CD4-positive, alpha-beta T cell treated with Interleukin-17A for 1 hour (primary cell): ENCODE results near the gene TMEM106A.
"Not testable (repeated sequence)": the region's sequence is repeated elsewhere in the genome, so short reads cannot be mapped to it uniquely, and the experiment has no call there.

ENCODE experiments used
- DNase-seq: peaks from one replicate; pipeline ENCODE4 v3.0.0-alpha.2; 2020

TMEM106A gene

DNA sequence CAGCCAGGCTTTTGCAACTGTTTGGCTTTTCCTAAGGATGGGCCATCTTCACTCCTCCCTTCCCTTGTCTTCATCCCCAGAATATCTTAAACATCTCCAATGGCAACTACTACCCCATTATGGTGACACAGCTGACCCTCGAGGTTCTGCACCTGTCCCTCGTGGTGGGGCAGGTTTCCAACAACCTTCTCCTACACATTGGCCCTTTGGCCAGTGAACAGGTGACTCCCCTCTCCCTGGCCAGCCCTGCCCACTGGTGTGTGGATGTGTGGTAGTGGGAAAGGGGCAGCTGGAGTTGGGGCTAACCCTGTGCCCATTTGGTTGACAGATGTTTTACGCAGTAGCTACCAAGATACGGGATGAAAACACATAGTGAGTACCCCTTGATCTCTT, 4.7 kb downstream of the TMEM106A start:
- no peak for DNase-seq

GRCh38 chr17:43216762-43217613, 5.3 kb downstream of the TMEM106A start:
- no peak for DNase-seq

DNA sequence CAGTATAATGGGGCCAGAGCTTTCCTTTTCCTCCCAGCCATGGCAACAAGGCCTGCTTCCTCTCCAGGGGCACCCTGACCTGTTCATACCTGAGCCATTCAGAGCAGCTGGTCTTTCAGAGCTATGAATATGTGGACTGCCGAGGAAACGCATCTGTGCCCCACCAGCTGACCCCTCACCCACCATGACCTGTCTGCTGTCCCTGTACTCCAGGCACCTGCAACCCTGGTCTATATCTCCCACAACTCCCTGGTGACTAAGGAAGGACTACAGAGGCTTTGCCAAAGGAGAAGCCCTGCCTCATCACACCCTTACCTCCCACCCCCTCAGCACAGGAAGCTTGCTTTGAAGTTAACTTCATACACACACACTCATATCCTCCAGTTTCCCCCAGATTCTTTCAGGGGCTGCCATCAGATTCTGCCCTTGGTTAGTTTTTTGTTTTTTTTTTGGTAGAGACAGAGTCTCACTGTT, 6.0 kb downstream of the TMEM106A start:
- DNase-seq = no peak

DNA sequence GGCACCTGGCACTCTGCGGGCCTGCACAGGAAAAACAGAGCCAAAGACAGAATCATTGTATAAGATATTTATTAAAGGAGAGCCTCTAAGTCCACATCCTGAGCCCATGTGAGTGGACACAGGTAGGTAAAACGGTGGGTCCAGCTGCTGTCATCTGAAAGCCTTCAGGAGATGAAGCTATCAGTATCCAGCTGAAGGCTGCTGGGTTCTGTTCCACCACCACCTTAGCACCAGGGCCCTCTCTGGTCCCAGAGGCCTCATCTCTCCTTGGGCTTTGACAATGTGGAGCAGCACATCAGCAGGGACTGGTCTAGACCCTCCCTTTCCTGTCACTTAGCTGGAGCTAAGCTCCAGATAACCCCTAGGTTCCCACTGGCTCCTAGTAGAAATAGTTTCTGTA, 7.3 kb downstream of the TMEM106A start:
- DNase-seq = no peak

DNA sequence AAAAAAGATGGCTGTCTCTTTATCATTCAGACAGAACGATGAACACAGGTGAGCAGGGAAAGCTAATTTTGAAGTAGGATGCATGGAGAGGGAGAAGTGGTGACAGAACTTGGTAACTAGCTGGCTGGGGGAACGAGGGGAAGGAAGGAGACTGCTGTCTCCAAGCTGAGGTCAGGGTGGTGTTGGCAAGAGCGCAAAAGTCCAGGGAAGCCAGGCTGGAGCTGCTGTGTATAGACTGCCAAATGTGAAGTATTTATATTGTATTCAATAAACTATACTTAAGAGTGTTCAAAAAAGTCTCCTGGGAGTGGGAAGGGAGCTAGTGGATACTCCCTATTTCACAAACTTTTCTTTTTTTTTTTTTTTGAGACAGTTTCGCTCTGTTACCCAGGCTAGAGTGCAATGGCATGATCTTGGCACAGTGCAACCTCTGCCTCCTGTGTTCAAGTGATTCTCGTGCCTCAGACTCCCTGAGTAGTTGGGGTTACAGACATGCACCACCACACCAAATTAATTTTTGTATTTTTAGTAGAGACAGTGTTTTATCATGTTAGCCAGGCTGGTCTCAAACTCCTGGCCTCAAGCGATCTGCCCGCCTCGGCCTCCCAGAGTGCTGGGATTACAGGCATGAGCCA, 8.2 kb downstream of the TMEM106A start:
- no peak for DNase-seq

DNA sequence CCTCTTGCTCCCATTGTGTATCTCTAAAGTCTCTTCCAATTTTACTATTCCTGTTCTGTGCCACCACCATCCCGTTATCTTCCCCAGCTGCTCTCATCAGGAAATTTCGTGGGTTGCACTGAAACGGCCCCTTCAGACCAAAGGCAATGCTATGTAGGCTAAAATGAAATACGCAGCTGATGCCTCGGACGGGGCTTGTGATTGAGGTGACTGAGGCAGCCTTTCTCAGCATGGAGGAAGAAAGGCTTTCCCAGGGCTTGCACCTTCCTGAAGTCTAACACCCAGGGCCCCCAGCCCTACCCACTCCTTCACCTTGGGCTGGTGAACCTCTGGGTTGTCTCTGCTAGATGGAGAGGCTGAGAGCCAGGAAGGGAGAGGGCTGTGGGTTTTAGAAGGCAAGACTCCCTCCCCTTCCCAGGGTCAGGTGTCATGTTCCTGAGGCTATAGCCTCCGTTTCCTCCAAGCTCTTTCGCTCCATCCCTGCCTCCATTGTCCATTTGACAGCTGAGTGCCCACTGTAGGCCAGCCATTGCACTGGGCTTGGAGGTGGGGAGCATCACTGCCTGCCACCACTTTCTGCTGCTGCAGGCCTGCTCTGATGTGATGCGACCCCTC, 8.9 kb downstream of the TMEM106A start:
- DNase-seq = no peak

DNA sequence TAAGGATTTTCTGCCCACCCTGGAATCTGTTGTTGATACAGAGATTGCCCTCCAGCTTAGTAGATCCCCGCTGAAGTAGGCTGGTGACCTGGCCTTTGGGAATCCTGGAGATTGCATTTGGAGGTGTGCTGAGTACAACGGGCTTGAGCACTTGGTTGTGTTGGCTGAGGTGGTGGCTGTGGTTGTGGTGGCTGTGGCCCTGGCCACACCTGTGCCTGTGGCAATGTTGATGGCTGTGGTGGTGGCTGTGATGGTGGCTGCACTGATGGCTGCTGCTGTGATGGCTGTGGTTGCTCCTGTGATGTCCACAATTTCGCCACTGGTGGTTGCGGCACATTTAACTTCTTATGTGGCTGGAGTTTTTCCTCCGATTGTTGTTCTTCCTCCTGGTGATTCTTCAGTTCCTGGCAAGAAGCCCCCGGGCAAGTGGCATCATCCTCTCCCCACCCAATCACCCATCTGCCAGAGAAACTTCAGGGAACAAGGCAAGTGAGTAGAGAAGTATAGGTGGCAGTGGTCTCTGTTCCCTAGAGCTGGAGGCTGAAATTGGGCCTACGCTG, 12.6 kb downstream of the TMEM106A start:
- no peak for DNase-seq

DNA sequence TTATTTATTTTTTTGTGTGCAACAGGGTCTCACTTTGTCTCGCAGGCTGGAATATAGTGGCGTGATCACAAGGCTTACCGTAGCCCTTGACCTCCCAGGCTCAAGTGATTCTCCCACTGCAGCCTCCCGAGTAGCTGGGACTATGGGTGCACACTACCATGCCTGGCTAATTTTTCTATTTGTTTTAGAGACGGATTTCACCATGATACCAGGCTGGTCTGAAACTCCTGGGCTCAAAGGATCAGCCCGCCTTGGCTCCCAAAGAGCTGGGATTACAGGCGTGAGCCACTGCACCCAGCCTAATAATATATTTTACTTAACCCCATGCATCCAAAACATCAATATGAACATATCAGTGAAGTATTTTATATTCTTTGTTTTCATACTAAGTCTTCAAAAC, 14.7 kb downstream of the TMEM106A start:
- DNase-seq = no peak

- not testable (repeated sequence) for DNase-seq
These were observed 16.5 kb downstream of the TMEM106A start, which contains the start of gene CCDC200 for GRCh38 chr17:43228020-43228782. Gene CCDC200, minus strand, starts transcription at chr17:43228623. Its CDS starts 69 bp downstream, at chr17:43228554.

- not testable (repeated sequence) for DNase-seq
These were observed 19.7 kb downstream of the TMEM106A start for GRCh38 chr17:43231205-43232020.

DNA sequence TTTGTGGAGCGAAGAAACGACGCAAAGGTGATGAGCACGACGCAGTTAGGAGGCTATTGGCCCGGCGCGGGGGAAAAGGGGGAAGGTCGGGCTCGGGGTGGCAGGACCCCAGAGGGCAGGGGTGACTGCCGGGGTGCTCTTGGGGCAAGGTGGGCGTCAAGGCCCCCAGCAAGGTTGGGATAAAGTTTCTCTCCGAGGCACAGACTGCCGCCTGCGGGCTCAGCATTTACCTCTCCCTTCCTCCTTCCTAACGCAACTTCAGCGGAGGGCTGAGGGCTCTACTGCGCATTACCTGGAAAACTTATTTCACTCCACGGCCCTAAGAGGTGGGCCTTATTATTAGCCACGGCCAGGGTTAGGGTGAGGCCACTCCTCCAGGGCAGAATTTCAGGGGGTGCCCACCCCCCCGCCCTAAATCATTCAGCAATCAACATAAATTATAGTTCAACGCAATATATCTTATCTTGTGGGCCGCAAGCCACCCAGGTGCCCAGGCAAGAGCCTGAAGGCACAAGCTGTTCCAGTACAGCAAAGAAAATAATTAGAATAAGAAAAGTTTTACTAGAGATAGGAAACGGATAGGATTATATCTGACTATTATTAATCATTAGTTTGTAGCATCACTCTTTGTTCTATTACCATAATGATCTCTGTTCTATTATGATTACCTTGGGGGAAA, 20.5 kb downstream of the TMEM106A start:
- DNase-seq = not testable (repeated sequence)

- DNase-seq = not testable (repeated sequence)
These were observed 21.6 kb downstream of the TMEM106A start for GRCh38 chr17:43233263-43233662.

DNA sequence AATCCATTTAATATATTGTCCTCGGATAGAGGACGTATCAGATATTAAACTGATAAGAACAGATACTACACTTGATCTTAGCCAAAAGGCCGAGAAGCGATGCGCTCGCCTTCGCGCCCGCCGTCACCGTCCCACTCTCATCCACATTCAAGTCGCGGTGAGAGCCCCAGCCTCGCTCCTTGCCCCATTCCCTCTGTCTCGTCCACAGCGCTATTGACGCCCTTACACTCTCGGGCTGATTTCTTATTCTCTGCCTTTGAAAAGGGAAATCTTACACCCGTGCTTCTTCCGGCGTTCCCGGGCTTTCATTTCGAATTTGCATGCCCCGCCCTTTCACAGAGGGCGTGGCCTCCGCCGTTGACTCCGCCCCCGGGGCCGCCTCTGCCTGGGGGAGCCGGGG, 22.2 kb downstream of the TMEM106A start, which contains the start of gene RNU2-1:
Gene RNU2-1 (minus strand): TSS at position 101 of the 400 bp plus-strand sequence.
- DNase-seq = not testable (repeated sequence)

- not testable (repeated sequence) for DNase-seq
These were observed 27.9 kb downstream of the TMEM106A start for GRCh38 chr17:43239597-43239996.

DNA sequence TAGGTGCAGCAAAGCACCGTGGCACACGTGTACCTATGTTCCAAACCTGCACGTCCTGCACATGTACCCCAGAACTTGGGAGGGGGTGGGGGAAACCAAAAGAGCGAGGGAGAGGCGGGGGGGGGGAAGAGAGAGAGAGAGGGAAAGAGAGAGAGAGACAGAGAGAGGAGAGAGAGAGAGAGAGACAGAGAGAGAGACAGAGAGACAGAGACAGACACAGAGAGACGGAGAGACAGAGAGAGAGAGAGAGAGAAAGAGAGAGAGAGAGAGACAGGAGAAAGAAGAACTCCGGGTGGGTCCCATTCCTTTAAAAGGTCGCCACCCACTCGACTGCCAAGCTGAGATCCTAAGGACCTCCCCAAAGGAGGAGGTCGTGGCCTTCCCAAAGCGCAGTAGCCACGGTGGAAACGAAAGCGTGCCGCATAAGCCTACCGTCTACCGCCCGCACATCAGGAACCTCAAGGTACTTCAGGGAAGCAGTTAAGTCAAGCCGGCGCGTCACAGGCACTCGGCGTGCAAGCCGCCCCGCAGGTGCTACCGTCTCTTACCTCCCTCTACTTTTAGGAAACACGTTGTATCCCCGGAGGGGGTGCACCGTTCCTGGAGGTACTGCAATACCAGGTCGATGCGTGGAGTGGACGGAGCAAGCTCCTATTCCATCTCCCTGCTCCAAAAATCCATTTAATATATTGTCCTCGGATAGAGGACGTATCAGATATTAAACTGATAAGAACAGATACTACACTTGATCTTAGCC, 29.1 kb downstream of the TMEM106A start:
- not testable (repeated sequence) for DNase-seq

GRCh38 chr17:43246456-43246855, 34.8 kb downstream of the TMEM106A start:
- DNase-seq = not testable (repeated sequence)
